Tibial nerve (tissue), 4 donors: ENCODE results near the gene ADCY4.

Experiments used
- EP300 ChIP-seq, 2 donors: sonication (generic); formaldehyde crosslinking; IDR thresholded peaks; one replicate each; pipeline ENCODE4 v1.6.1; 2017; ENCODE audit warnings: antibody characterized with exemption in 2 of 2, mild to moderate bottlenecking in 1 of 2
- TF ChIP-seq, protein P1 (sequence below), 5 experiments: fragments of 200-600 bp in 3 of 5; fragments of 450-650 bp in 2 of 5; sonication (generic) in 3 of 5; IDR thresholded peaks; one replicate each; pipeline ENCODE4 v1.5.1; 2016 to 2019; ENCODE audit warnings: antibody characterized with exemption in 5 of 5, mild to moderate bottlenecking in 3 of 5, moderate library complexity in 2 of 5

DNA sequence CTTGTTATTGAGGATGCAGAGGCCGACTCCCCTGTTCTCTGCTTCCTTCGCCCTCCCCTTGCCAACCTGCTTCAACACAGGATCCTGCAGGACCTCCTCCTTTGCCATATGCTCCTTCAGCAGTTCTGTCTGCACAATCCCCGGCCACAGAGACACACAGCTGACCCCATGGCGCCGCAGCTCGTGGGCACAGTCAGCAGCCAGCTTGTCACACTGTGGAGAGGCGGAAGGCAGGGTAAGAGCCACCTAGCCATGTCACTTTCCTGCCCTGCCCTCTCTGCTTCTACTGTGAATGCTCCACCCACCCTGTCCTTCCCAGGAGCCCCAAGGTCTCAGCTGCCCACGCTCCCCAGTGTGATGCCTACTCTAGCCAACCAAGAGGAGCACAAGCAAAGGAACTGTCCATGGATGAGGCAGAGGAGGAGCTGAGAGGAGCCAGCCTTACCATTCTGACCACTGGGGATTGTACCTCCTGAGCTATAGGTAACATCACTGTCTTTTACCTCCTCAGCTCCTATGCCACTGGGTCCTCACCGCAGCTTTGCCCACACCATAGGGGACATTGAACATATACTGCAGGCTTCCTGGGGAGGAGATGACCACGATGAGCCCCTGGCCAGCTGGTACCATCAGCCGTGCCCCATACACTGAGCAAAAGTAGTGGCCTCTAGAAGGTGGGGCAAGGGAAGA lies 42.6 kb downstream of the ADCY4 start:
- no peak for TF ChIP-seq EP300 (IDR thresholded peaks at IDR 0.05)
- TF ChIP-seq, protein P1, sequence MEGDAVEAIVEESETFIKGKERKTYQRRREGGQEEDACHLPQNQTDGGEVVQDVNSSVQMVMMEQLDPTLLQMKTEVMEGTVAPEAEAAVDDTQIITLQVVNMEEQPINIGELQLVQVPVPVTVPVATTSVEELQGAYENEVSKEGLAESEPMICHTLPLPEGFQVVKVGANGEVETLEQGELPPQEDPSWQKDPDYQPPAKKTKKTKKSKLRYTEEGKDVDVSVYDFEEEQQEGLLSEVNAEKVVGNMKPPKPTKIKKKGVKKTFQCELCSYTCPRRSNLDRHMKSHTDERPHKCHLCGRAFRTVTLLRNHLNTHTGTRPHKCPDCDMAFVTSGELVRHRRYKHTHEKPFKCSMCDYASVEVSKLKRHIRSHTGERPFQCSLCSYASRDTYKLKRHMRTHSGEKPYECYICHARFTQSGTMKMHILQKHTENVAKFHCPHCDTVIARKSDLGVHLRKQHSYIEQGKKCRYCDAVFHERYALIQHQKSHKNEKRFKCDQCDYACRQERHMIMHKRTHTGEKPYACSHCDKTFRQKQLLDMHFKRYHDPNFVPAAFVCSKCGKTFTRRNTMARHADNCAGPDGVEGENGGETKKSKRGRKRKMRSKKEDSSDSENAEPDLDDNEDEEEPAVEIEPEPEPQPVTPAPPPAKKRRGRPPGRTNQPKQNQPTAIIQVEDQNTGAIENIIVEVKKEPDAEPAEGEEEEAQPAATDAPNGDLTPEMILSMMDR (IDR thresholded peaks at IDR 0.05) = no peak
